Endothelial cell of umbilical vein (primary cell): Measurements from ENCODE around the gene ADAM10. TPM values are rescaled to one million over a fixed set of nuclear protein-coding genes. Genes with fewer than 3 reads are reported as not detected.

Experiments used
- BruUV-seq: library from RNA; stranded (reverse); fragments of 400-500 nt; replicated peaks from 2 replicates; lab custom pipeline; 2021; lab: Mats Ljungman, UMichigan
- CTCF ChIA-PET: fragments of 300-600, 350-600 bp; sonication (Branson Sonifier 250); formaldehyde crosslinking; loops from one replicate; lab custom pipeline; 2021; ENCODE audit warnings: antibody characterized with exemption, inconsistent platforms; lab: Charles Lee
- POLR2A ChIA-PET: fragments of 300-600, 350-600 bp; sonication (Branson Sonifier 250); formaldehyde crosslinking; loops from one replicate; lab custom pipeline; 2021; ENCODE audit warnings: antibody characterized with exemption, inconsistent platforms; lab: Charles Lee
- DNase-seq: peaks from one replicate; pipeline ENCODE4 v3.0.0-alpha.2; 2011; ENCODE audit warnings: low read depth, low spot score
- FAIRE-seq: peaks from 2 replicates; lab custom pipeline; 2011; peaks lifted over from hg19 to GRCh38; lab: Jason Lieb, UNC
- H2AFZ ChIP-seq: 2 replicates; pipeline ENCODE4 v1.6.0; 2012; ENCODE audit warnings: low read depth, low read length, control low read depth, inconsistent platforms
- H3K27ac ChIP-seq: 2 replicates; pipeline ENCODE4 v1.5.1; 2011; ENCODE audit warnings: low read depth, mild to moderate bottlenecking, control low read depth, low read length, moderate library complexity; ENCODE audit not compliant: insufficient read depth
- H3K27me3 ChIP-seq, 2 experiments: 2 replicates each; pipeline versions ENCODE4 v1.6.0 to v1.6.1; 2011; ENCODE audit warnings: low read length in 2 of 2, mixed read lengths in 1 of 2; ENCODE audit not compliant: control insufficient read depth in 2 of 2, insufficient read depth in 2 of 2
- H3K36me3 ChIP-seq, 2 experiments: 2 replicates in 1 of 2; 3 replicates in 1 of 2; pipeline ENCODE4 v1.5.1; 2011; ENCODE audit warnings: low read length in 2 of 2, mild to moderate bottlenecking in 1 of 2, moderate library complexity in 1 of 2; ENCODE audit not compliant: control insufficient read depth in 2 of 2, insufficient read depth in 2 of 2; ENCODE audit errors: extremely low read depth in 1 of 2
- H3K4me1 ChIP-seq: 3 replicates; pipeline ENCODE4 v1.5.1; 2011; ENCODE audit warnings: mild to moderate bottlenecking, low read length; ENCODE audit not compliant: control insufficient read depth, insufficient read depth; ENCODE audit errors: extremely low read depth
- H3K4me2 ChIP-seq: 2 replicates; pipeline ENCODE4 v1.6.1; 2011; ENCODE audit warnings: low read length, control low read depth, mixed read lengths; ENCODE audit not compliant: insufficient read depth
- H3K4me3 ChIP-seq, 3 experiments: fragments of 200-600 bp in 1 of 3; sonication (generic), shearing (Covaris generic) in 1 of 3; replicated peaks in 1 of 3; 2 replicates each; pipeline ENCODE4 v1.5.1; 2011 to 2016; ENCODE audit warnings: control low read depth in 3 of 3, low read length in 3 of 3, mild to moderate bottlenecking in 2 of 3, inconsistent platforms in 1 of 3, low read depth in 1 of 3, moderate library complexity in 1 of 3; ENCODE audit not compliant: insufficient read depth in 1 of 3
- H3K79me2 ChIP-seq: 2 replicates; pipeline ENCODE4 v1.6.0; 2012; ENCODE audit warnings: low read length, inconsistent platforms; ENCODE audit not compliant: control insufficient read depth, insufficient read depth
- H3K9ac ChIP-seq: replicated peaks from 2 replicates; pipeline ENCODE3; 2011; ENCODE audit warnings: low read length, control low read depth; ENCODE audit not compliant: insufficient read depth; ENCODE audit errors: extremely low read depth
- H3K9me1 ChIP-seq: replicated peaks from 3 replicates; pipeline ENCODE4 v1.6.0; 2011; ENCODE audit warnings: mild to moderate bottlenecking, low read length; ENCODE audit not compliant: control insufficient read depth, insufficient read depth; ENCODE audit errors: extremely low read depth
- H3K9me3 ChIP-seq: replicated peaks from 2 replicates; pipeline ENCODE4 v1.5.1; 2012; ENCODE audit warnings: low read length, inconsistent platforms; ENCODE audit not compliant: control insufficient read depth, insufficient read depth
- H4K20me1 ChIP-seq: replicated peaks from 2 replicates; pipeline ENCODE3; 2011; ENCODE audit warnings: mild to moderate bottlenecking, low read length; ENCODE audit not compliant: control insufficient read depth, insufficient read depth; ENCODE audit errors: extremely low read depth
- CTCF ChIP-seq, 2 donors: IDR thresholded peaks; 1 replicate in 1 of 2; 2 replicates in 1 of 2; pipeline ENCODE4 v1.5.1; 2011; ENCODE audit warnings: low read length in 2 of 2, mild to moderate bottlenecking in 2 of 2, moderate library complexity in 2 of 2, control low read depth in 1 of 2, inconsistent platforms in 1 of 2, low read depth in 1 of 2; ENCODE audit not compliant: insufficient read depth in 1 of 2; ENCODE audit errors: extremely low read depth in 1 of 2
- EZH2 ChIP-seq: IDR thresholded peaks from 2 replicates; pipeline ENCODE4 v1.6.1; 2012; ENCODE audit warnings: borderline replicate concordance, low read depth, mild to moderate bottlenecking, moderate library complexity, low read length, inconsistent platforms; ENCODE audit not compliant: severe bottlenecking
- FOS ChIP-seq: IDR thresholded peaks from 2 replicates; pipeline ENCODE4 v1.6.1; 2011; ENCODE audit warnings: mild to moderate bottlenecking, low read length, moderate library complexity, borderline replicate concordance; ENCODE audit not compliant: insufficient read depth
- GATA2 ChIP-seq: IDR thresholded peaks from 2 replicates; pipeline ENCODE4 v1.7.0; 2011; ENCODE audit warnings: low read depth, mild to moderate bottlenecking, moderate library complexity, mixed read lengths, low read length; ENCODE audit not compliant: insufficient read length, insufficient read depth
- JUN ChIP-seq: IDR thresholded peaks from 2 replicates; pipeline ENCODE4 v1.6.1; 2011; ENCODE audit warnings: borderline replicate concordance, low read depth; ENCODE audit not compliant: insufficient read length, insufficient read depth
- MAX ChIP-seq: IDR thresholded peaks from 2 replicates; pipeline ENCODE4 v1.6.1; 2011; ENCODE audit not compliant: insufficient read depth, insufficient read length
- MYC ChIP-seq: IDR thresholded peaks from one replicate; pipeline ENCODE4 v1.6.1; 2011; ENCODE audit warnings: mild to moderate bottlenecking, low read depth, low read length
- POLR2A ChIP-seq: IDR thresholded peaks from 2 replicates; pipeline ENCODE4 v1.6.1; 2012; ENCODE audit warnings: low read depth, mild to moderate bottlenecking, control low read depth, low read length
- POLR2AphosphoS5 ChIP-seq: IDR thresholded peaks from 2 replicates; pipeline ENCODE4 v1.6.1; 2012; ENCODE audit warnings: low read depth, mild to moderate bottlenecking, control low read depth, low read length, moderate library complexity; ENCODE audit not compliant: insufficient read depth
- dilution Hi-C: fragments of 300-500 bp; cut with MboI; formaldehyde crosslinking; loops from one replicate; pipeline ENCODE4 v1.15.0; 2019; ENCODE audit warnings: low sequenced_read_pairs; ENCODE audit not compliant: extremely low pct_ligation_motif_present
- intact Hi-C: fragments of 100-400 bp; cut with micrococcal nuclease; formaldehyde crosslinking; loops from one replicate; pipeline ENCODE4 v1.10.0; 2022
- polyA plus RNA-seq, 4 experiments: library from polyadenylated mRNA; depleted of rRNA in 3 of 4; stranded (reverse) in 3 of 4; unstranded in 1 of 4; fragments of >200 nt; gene quantifications; 2 replicates each; pipeline versions ENCODE4 v1.2.1 to v1.2.3, GENCODE V29; 2011 to 2012; ENCODE audit warnings: missing spikeins in 1 of 4
- total RNA-seq: library from RNA; stranded (reverse); gene quantifications from 2 replicates; pipeline ENCODE4 v1.2.3, GENCODE V29; 2021

ADAM10 gene
- total and polyA plus RNA-seq, 2 donors (not counting 3 experiments of a cell fraction or from before 2014, with no cell fraction given): 91.3 to 203 TPM

GRCh38 chr15:58703610-58704009, 45.9 kb downstream of the ADAM10 start:
- DNase-seq (no peak), FAIRE-seq (no peak)
- Histone ChIP-seq H3K27ac (no peak overlapping the region), H3K4me3 (no peak overlapping the region), H3K36me3 (no peaks in the 10 kb centered on the region), H3K9me3 (no peaks in the 10 kb centered on the region), H4K20me1 (no peaks in the 10 kb centered on the region), H3K79me2 (peaks cover 71% of the 10 kb centered on the region), H3K4me2 (no peak overlapping the region), H3K27me3 (no peaks in the 10 kb centered on the region), H3K9me1 (no peaks in the 10 kb centered on the region), H3K4me1 (no peaks in the 10 kb centered on the region), H3K9ac (no peak overlapping the region), H2AFZ (no peak overlapping the region)
- CTCF ChIA-PET: no interaction called here
- POLR2A ChIA-PET: no interaction called here
- dilution Hi-C loops: no loop called here
- no peak for TF ChIP-seq EZH2
- no peak for TF ChIP-seq JUN
- no peak for TF ChIP-seq FOS
- TF ChIP-seq GATA2: no peak
- TF ChIP-seq MAX: no peak
- no peak for TF ChIP-seq CTCF (IDR thresholded peaks at IDR 0.05; ENCODE audit: extremely low read depth in 1 of 2, insufficient read depth in 1 of 2, low read depth in 1 of 2, low read length in 2 of 2)
- TF ChIP-seq POLR2A: no peak
- TF ChIP-seq POLR2AphosphoS5: no peak
- TF ChIP-seq MYC: no peak
- BruUV-seq: no TSS peak
- intact Hi-C loops: no loop called here
